NCI-H1105 (cell line): ENCODE results near the gene SERPINE2.

Source experiments
- DNase-seq: peaks from one replicate; lab custom pipeline; 2025; lab: John Stamatoyannopoulos, UW

The SERPINE2 gene

GRCh38 chr2:224042191-224042696 is 3.2 kb upstream of the SERPINE2 start:
- peak; percentile 46 for DNase-seq

GRCh38 chr2:224041554-224041953 is 2.5 kb upstream of the SERPINE2 start:
- DNase-seq, result no peak

GRCh38 chr2:224040753-224041152 is 1.7 kb upstream of the SERPINE2 start:
- no peak for DNase-seq

GRCh38 chr2:224039770-224040440 is 819 bp upstream of the SERPINE2 start:
- DNase-seq, result no peak

- no peak for DNase-seq
Observed at GRCh38 chr2:224038830-224039079, 331 bp downstream of the SERPINE2 start.

GRCh38 chr2:224038049-224038829 is 847 bp downstream of the SERPINE2 start:
- peak; percentile 8 for DNase-seq

GRCh38 chr2:224036731-224037361 is 2.2 kb downstream of the SERPINE2 start:
- DNase-seq, result no peak

- no peak for DNase-seq
Observed at GRCh38 chr2:224034017-224034416, 5.1 kb downstream of the SERPINE2 start.

- DNase-seq, result no peak
Observed at GRCh38 chr2:224033601-224034000, 5.5 kb downstream of the SERPINE2 start.

GRCh38 chr2:224032283-224032682 is 6.8 kb downstream of the SERPINE2 start:
- DNase-seq, result no peak

- no peak for DNase-seq
Observed at GRCh38 chr2:224031358-224031970, 7.6 kb downstream of the SERPINE2 start.

- DNase-seq, result no peak
Observed at GRCh38 chr2:224030786-224031185, 8.3 kb downstream of the SERPINE2 start.

GRCh38 chr2:224029876-224030275 is 9.2 kb downstream of the SERPINE2 start:
- DNase-seq, result no peak

- no peak for DNase-seq
Observed at GRCh38 chr2:224027931-224028330, 11.2 kb downstream of the SERPINE2 start.

- DNase-seq, result no peak
Observed at GRCh38 chr2:224027070-224027469, 12.0 kb downstream of the SERPINE2 start.

GRCh38 chr2:224025874-224026273 is 13.2 kb downstream of the SERPINE2 start:
- DNase-seq, result no peak

GRCh38 chr2:224024270-224024669 is 14.8 kb downstream of the SERPINE2 start:
- no peak for DNase-seq

- no peak for DNase-seq
Observed at GRCh38 chr2:224023188-224023587, 15.9 kb downstream of the SERPINE2 start.

GRCh38 chr2:224022486-224022885 is 16.6 kb downstream of the SERPINE2 start:
- DNase-seq, result no peak

GRCh38 chr2:224020523-224020922 is 18.6 kb downstream of the SERPINE2 start:
- no peak for DNase-seq

- no peak for DNase-seq
Observed at GRCh38 chr2:224017957-224018356, 21.1 kb downstream of the SERPINE2 start.

GRCh38 chr2:224016963-224017362 is 22.1 kb downstream of the SERPINE2 start:
- no peak for DNase-seq

- no peak for DNase-seq
Observed at GRCh38 chr2:224014336-224014735, 24.8 kb downstream of the SERPINE2 start.
